DMS 273 treated with DMSO at 0.1 percent for 48 hours (cell line): ENCODE measurements around the gene TMEM178A.

Source experiments
- DNase-seq: peaks from one replicate; lab custom pipeline; 2025; lab: John Stamatoyannopoulos, UW

Gene TMEM178A

DNA sequence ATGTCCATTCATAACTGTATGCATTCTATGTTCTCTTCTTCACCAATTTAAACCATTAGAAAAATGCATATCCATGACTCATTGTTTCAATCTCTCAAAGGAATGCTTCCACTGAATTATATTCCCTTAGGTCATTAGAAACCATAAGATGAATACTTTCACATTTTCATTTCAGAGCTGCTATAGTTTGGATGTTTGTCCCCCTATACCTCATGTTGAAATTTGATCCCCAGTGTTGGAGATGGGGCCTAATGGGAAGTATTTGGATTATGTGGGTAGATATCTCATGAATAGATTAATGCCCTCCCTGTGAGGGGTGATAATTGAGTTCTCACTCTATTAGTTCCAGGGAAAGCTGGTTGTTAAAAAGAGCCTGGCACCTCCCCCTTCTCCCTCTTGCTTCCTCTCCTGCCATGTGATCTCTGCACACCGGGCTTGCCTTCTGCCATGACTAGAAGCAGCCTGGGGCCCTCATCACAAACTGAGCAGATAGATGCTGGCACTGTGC is 77.6 kb downstream of the TMEM178A start:
- DNase-seq: no peak

GRCh38 chr2:39755466-39755865 is 89.7 kb downstream of the TMEM178A start:
- no peak for DNase-seq

DNA sequence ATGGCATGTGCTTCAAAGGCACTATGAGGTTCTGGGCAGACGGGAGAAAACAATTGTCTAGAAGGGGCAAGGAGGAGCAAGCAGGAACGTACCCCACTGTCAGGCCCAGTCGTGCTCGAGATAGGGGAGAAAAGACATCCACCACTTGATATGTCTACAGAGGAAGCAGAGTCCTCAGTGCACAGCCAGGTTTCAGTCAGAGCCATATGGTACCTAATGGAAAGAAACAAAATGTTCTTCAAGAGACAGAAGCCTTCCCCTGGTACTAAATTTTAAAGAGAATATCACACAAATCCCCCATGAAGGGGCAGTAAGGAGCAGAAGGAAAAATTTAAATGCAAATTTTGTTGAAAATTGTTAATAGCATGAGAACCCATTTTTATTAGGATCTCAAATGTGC is 91.4 kb downstream of the TMEM178A start:
- DNase-seq: no peak

DNA sequence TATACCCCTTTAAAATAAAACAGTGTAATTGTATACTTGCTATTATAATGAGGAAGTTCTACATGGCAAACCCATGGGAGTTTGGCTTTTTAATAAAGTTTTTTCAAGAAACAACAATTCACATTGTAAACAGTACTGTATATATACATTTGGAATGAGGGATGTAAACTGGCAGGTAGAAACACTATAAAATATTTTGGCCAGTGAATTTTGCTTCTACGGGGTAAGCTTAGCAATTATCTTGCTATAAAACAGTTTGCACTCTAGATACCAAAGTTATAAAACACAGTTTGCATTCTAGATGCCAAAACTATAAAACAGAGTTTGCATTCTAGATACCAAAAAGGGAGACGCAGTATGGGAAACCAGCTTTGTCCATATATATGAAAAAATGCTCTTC is 96.7 kb downstream of the TMEM178A start:
- DNase-seq: no peak
